ENCODE results near the gene ARHGAP10.
A peak's percentile ranks its signal among the peaks of the same experiment; 100 is the strongest.
"Not testable (repeated sequence)": the region's sequence is repeated elsewhere in the genome, so short reads cannot be mapped to it uniquely, and the experiment has no call there.

ARHGAP10 gene

GRCh38 chr4:147787204-147787603, 55.3 kb downstream of the ARHGAP10 start:
- no peaks in the 10 kb centered on the region for H3K27me3 Mint-ChIP-seq
- H3K36me3 Mint-ChIP-seq = no peaks in the 10 kb centered on the region
- no peak overlapping the region for H3K4me3 Mint-ChIP-seq
- DNase-seq (ENCODE audit: low spot score in 2 of 2) = no peak
- no peak for ATAC-seq (ENCODE audit: low read depth)
- no peaks in the 10 kb centered on the region for H3K9me3 Mint-ChIP-seq
- H3K27ac Mint-ChIP-seq = no peak overlapping the region
- H3K4me1 Mint-ChIP-seq = no peaks in the 10 kb centered on the region

GRCh38 chr4:147788791-147789190, 56.9 kb downstream of the ARHGAP10 start:
- ATAC-seq (ENCODE audit: low read depth) (no peak), DNase-seq (ENCODE audit: low spot score in 2 of 2) (no peak)
- H3K27me3 Mint-ChIP-seq = no peaks in the 10 kb centered on the region

GRCh38 chr4:147789596-147789995, 57.7 kb downstream of the ARHGAP10 start:
- Mint-ChIP-seq H3K4me3 (no peak overlapping the region), H3K36me3 (no peaks in the 10 kb centered on the region), H3K9me3 (no peaks in the 10 kb centered on the region), H3K27ac (no peak overlapping the region), H3K27me3 (no peaks in the 10 kb centered on the region), H3K4me1 (peaks cover 2% of the 10 kb centered on the region)
- DNase-seq (ENCODE audit: low spot score in 2 of 2) = no peak
- ATAC-seq (ENCODE audit: low read depth) = no peak

More at GRCh38 chr4:147788791-147789190, 56.9 kb downstream of the ARHGAP10 start:
- H3K27ac Mint-ChIP-seq = no peak overlapping the region
- H3K4me1 Mint-ChIP-seq = peaks cover 2% of the 10 kb centered on the region
- H3K9me3 Mint-ChIP-seq = no peaks in the 10 kb centered on the region
- no peak overlapping the region for H3K4me3 Mint-ChIP-seq
- H3K36me3 Mint-ChIP-seq = no peaks in the 10 kb centered on the region

GRCh38 chr4:147790412-147790811, 58.5 kb downstream of the ARHGAP10 start:
- Mint-ChIP-seq H3K9me3 (no peaks in the 10 kb centered on the region), H3K27me3 (no peaks in the 10 kb centered on the region), H3K36me3 (no peaks in the 10 kb centered on the region), H3K27ac (no peak overlapping the region), H3K4me3 (no peak overlapping the region), H3K4me1 (peaks cover 2% of the 10 kb centered on the region)
- DNase-seq (ENCODE audit: low spot score in 2 of 2) (no peak), ATAC-seq (ENCODE audit: low read depth) (no peak)

- Mint-ChIP-seq H3K4me3 (no peak overlapping the region), H3K9me3 (no peaks in the 10 kb centered on the region), H3K27me3 (no peaks in the 10 kb centered on the region), H3K4me1 (peaks cover 2% of the 10 kb centered on the region), H3K36me3 (no peaks in the 10 kb centered on the region), H3K27ac (no peak overlapping the region)
- ATAC-seq (ENCODE audit: low read depth) = no peak
- no peak for DNase-seq (ENCODE audit: low spot score in 2 of 2)
Measured at GRCh38 chr4:147791341-147791740, 59.5 kb downstream of the ARHGAP10 start.

GRCh38 chr4:147791865-147792264, 60.0 kb downstream of the ARHGAP10 start:
- H3K27ac Mint-ChIP-seq = no peak overlapping the region
- H3K4me1 Mint-ChIP-seq = peaks cover 2% of the 10 kb centered on the region
- no peaks in the 10 kb centered on the region for H3K27me3 Mint-ChIP-seq
- H3K36me3 Mint-ChIP-seq = no peaks in the 10 kb centered on the region
- no peak for ATAC-seq (ENCODE audit: low read depth)
- no peak for DNase-seq (ENCODE audit: low spot score in 2 of 2)
- H3K4me3 Mint-ChIP-seq = no peak overlapping the region
- no peaks in the 10 kb centered on the region for H3K9me3 Mint-ChIP-seq

GRCh38 chr4:147793569-147794313, 61.9 kb downstream of the ARHGAP10 start:
- H3K27ac Mint-ChIP-seq = no peak overlapping the region
- H3K4me3 Mint-ChIP-seq = no peak overlapping the region
- no peak for ATAC-seq (ENCODE audit: low read depth)
- no peaks in the 10 kb centered on the region for H3K36me3 Mint-ChIP-seq
- H3K27me3 Mint-ChIP-seq = peaks cover 3% of the 10 kb centered on the region
- H3K4me1 Mint-ChIP-seq = peaks cover 2% of the 10 kb centered on the region
- no peak for DNase-seq (ENCODE audit: low spot score in 2 of 2)
- H3K9me3 Mint-ChIP-seq = no peaks in the 10 kb centered on the region

GRCh38 chr4:147794314-147794680, 62.4 kb downstream of the ARHGAP10 start:
- ATAC-seq (ENCODE audit: low read depth) (no peak), DNase-seq (ENCODE audit: low spot score in 2 of 2) (no peak)
- Mint-ChIP-seq H3K27ac (no peak overlapping the region), H3K4me1 (peaks cover 2% of the 10 kb centered on the region), H3K27me3 (peaks cover 3% of the 10 kb centered on the region), H3K9me3 (no peaks in the 10 kb centered on the region), H3K36me3 (no peaks in the 10 kb centered on the region), H3K4me3 (no peak overlapping the region)

GRCh38 chr4:147794787-147795413, 63.0 kb downstream of the ARHGAP10 start:
- H3K36me3 Mint-ChIP-seq = no peaks in the 10 kb centered on the region
- peaks cover 2% of the 10 kb centered on the region for H3K4me1 Mint-ChIP-seq
- H3K27me3 Mint-ChIP-seq = peaks cover 3% of the 10 kb centered on the region
- DNase-seq (ENCODE audit: low spot score in 2 of 2) = no peak
- H3K9me3 Mint-ChIP-seq = no peaks in the 10 kb centered on the region
- no peak for ATAC-seq (ENCODE audit: low read depth)
- H3K27ac Mint-ChIP-seq = no peak overlapping the region
- no peak overlapping the region for H3K4me3 Mint-ChIP-seq

GRCh38 chr4:147799057-147799456, 67.2 kb downstream of the ARHGAP10 start:
- not testable (repeated sequence) for H3K4me3 Mint-ChIP-seq; ATAC-seq (ENCODE audit: low read depth); H3K36me3 Mint-ChIP-seq; H3K27ac Mint-ChIP-seq; H3K27me3 Mint-ChIP-seq; H3K9me3 Mint-ChIP-seq; H3K4me1 Mint-ChIP-seq; DNase-seq (ENCODE audit: low spot score in 2 of 2)

- Mint-ChIP-seq H3K4me1 (peaks cover 5% of the 10 kb centered on the region), H3K27ac (no peak overlapping the region), H3K27me3 (peaks cover 8% of the 10 kb centered on the region), H3K4me3 (no peak overlapping the region), H3K9me3 (no peaks in the 10 kb centered on the region), H3K36me3 (no peaks in the 10 kb centered on the region)
- no peak for DNase-seq (ENCODE audit: low spot score in 2 of 2)
- ATAC-seq (ENCODE audit: low read depth) = peak; percentile 49
Measured at GRCh38 chr4:147799986-147800555, 68.2 kb downstream of the ARHGAP10 start.

GRCh38 chr4:147801820-147802219, 69.9 kb downstream of the ARHGAP10 start:
- DNase-seq (ENCODE audit: low spot score in 2 of 2) (no peak), ATAC-seq (ENCODE audit: low read depth) (no peak)
- peaks cover 8% of the 10 kb centered on the region for H3K27me3 Mint-ChIP-seq
- H3K27ac Mint-ChIP-seq = no peak overlapping the region
- no peak overlapping the region for H3K4me3 Mint-ChIP-seq
- H3K9me3 Mint-ChIP-seq = no peaks in the 10 kb centered on the region
- H3K4me1 Mint-ChIP-seq = peaks cover 5% of the 10 kb centered on the region
- H3K36me3 Mint-ChIP-seq = no peaks in the 10 kb centered on the region

- H3K4me1 Mint-ChIP-seq = peaks cover 5% of the 10 kb centered on the region
- no peak for ATAC-seq (ENCODE audit: low read depth)
- no peaks in the 10 kb centered on the region for H3K9me3 Mint-ChIP-seq
- no peak for DNase-seq (ENCODE audit: low spot score in 2 of 2)
- no peak overlapping the region for H3K4me3 Mint-ChIP-seq
- peaks cover 8% of the 10 kb centered on the region for H3K27me3 Mint-ChIP-seq
- H3K27ac Mint-ChIP-seq = no peak overlapping the region
- H3K36me3 Mint-ChIP-seq = no peaks in the 10 kb centered on the region
Measured at GRCh38 chr4:147802346-147802745, 70.5 kb downstream of the ARHGAP10 start.

GRCh38 chr4:147805946-147806345, 74.1 kb downstream of the ARHGAP10 start:
- Mint-ChIP-seq H3K36me3 (no peaks in the 10 kb centered on the region), H3K9me3 (no peaks in the 10 kb centered on the region), H3K4me1 (no peaks in the 10 kb centered on the region), H3K27ac (no peak overlapping the region), H3K27me3 (peaks cover 8% of the 10 kb centered on the region), H3K4me3 (no peak overlapping the region)
- DNase-seq (ENCODE audit: low spot score in 2 of 2) (no peak), ATAC-seq (ENCODE audit: low read depth) (no peak)
